Measurements from ENCODE around the gene ZNF691. TPM values are rescaled to one million over a fixed set of nuclear protein-coding genes. Genes with fewer than 3 reads are reported as not detected.

ZNF691 gene
- total RNA-seq, 2 donors from 2014 or later, result 4.4 to 19.8 TPM

DNA sequence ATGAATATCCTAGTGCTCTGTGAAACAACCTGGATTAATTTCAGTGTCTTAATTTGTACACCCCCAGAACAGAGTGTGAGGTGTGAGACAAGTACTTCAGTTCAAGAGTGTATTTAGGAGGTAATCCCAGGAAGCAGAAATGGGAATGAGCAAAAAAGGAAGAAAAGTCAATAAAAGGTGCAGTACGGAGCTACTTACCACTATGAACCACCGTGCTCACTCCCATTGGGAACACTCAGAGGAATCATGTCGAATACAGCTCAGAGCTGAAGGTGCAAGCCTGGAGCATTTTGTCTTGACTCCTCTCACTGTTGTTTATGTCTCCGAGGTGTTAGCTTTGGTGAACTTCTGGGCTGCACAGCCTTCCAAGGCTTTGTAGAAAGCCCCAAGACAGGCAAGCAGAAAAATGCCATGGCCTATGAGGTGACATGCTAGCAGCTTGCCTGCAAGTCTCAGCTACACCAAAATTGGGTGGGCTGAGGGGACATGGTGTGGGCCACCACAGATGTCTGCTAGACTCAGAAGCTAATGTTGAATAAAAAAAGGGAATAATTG, 21.9 kb upstream of the ZNF691 start:
- no peaks in the 10 kb centered on the region for H3K9me3 ChIP-seq
- ATAC-seq (ENCODE audit: insufficient number of reproducible peaks, low FRiP score, low read depth), result no peak
- no peak overlapping the region for H3K27ac ChIP-seq
- TF ChIP-seq CTCF (IDR thresholded peaks at IDR 0.05), result no peak
- no peaks in the 10 kb centered on the region for H3K36me3 ChIP-seq
- no peaks in the 10 kb centered on the region for H3K27me3 ChIP-seq (replicated peaks; ENCODE audit: insufficient read depth)
- H3K4me3 ChIP-seq, result no peak overlapping the region
- DNase-seq (ENCODE audit: low spot score), result no peak
- H3K4me1 ChIP-seq (ENCODE audit: control insufficient read depth in 1 of 2, low read depth in 2 of 2), result no peaks in the 10 kb centered on the region

DNA sequence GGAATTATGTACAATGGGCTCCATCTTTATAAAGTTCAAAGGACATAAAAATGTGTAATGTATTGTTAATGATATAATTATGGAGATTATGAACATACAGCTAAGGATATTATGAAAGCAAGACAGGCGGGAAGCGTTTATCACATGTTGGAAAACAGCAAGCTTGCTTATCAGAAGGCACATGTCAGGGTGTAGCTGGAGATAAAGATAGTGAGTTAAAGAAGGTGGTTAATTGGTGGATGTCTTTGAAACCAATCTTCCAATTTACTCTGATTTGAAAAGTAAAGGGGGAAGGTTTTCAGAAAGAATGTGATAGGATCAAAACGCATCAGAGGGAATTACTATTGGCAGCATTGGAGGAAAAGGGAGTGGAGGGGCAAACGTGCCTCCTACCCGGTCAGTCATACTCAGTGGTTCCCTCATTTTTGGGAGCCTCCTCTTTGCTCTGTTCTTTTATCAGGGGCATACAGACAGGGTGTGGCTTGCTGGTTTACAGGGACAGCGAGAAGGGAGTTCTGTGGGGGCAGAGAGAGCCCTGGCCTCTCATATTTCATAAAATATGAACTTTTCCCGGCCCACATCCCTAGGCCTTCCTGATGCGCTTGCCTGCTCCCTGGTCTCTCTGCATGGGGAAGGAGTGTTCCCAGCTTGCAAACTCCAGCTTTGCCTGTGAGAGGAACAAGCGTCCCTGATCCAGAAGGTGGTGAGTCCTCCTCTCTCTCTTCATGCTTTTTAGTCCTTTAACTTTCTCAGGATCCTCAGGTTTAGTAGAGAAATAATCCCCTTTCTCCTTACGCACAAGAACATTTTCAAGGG, 21.2 kb upstream of the ZNF691 start:
- Histone ChIP-seq H3K4me3 (no peak overlapping the region), H3K27ac (no peak overlapping the region), H3K9me3 (no peaks in the 10 kb centered on the region), H3K27me3 (replicated peaks; ENCODE audit: insufficient read depth) (no peaks in the 10 kb centered on the region), H3K4me1 (ENCODE audit: control insufficient read depth in 1 of 2, low read depth in 2 of 2) (no peaks in the 10 kb centered on the region), H3K36me3 (no peaks in the 10 kb centered on the region)
- no peak for ATAC-seq (ENCODE audit: insufficient number of reproducible peaks, low FRiP score, low read depth)
- TF ChIP-seq CTCF (IDR thresholded peaks at IDR 0.05), result no peak
- no peak for DNase-seq (ENCODE audit: low spot score)

DNA sequence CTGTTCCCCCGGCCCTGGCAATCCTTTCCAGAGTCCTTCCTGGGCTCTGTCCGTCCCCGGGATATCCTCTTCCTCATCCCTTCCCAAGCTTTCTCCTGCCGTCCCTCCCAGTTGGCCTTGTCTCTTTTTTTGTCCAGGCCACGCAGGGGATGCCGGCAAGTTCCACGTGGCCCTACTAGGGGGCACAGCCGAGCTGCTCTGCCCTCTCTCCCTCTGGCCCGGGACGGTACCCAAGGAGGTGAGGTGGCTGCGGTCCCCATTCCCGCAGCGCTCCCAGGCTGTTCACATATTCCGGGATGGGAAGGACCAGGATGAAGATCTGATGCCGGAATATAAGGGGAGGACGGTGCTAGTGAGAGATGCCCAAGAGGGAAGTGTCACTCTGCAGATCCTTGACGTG, 15.8 kb upstream of the ZNF691 start:
- no peak for ATAC-seq (ENCODE audit: insufficient number of reproducible peaks, low FRiP score, low read depth)
- H3K4me3 ChIP-seq, result no peak overlapping the region
- no peaks in the 10 kb centered on the region for H3K36me3 ChIP-seq
- TF ChIP-seq CTCF (IDR thresholded peaks at IDR 0.05), result no peak
- DNase-seq (ENCODE audit: low spot score), result no peak
- H3K9me3 ChIP-seq, result no peaks in the 10 kb centered on the region
- no peak overlapping the region for H3K27ac ChIP-seq
- no peaks in the 10 kb centered on the region for H3K4me1 ChIP-seq (ENCODE audit: control insufficient read depth in 1 of 2, low read depth in 2 of 2)
- no peaks in the 10 kb centered on the region for H3K27me3 ChIP-seq (replicated peaks; ENCODE audit: insufficient read depth)

- ATAC-seq (ENCODE audit: insufficient number of reproducible peaks, low FRiP score, low read depth), result no peak
- no peak overlapping the region for H3K4me3 ChIP-seq
- H3K27ac ChIP-seq, result no peak overlapping the region
Measured at GRCh38 chr1:42831273-42831672, 15.1 kb upstream of the ZNF691 start.

More at GRCh38 chr1:42831273-42831672, 15.1 kb upstream of the ZNF691 start:
- no peak for TF ChIP-seq CTCF (IDR thresholded peaks at IDR 0.05)
- Histone ChIP-seq H3K27me3 (replicated peaks; ENCODE audit: insufficient read depth) (no peaks in the 10 kb centered on the region), H3K4me1 (ENCODE audit: control insufficient read depth in 1 of 2, low read depth in 2 of 2) (no peaks in the 10 kb centered on the region), H3K9me3 (no peaks in the 10 kb centered on the region), H3K36me3 (no peaks in the 10 kb centered on the region)
- no peak for DNase-seq (ENCODE audit: low spot score)

Measured in thoracic aorta (tissue), 2 donors.